CD4-positive, alpha-beta T cell treated with Interleukin-4 for 1 hour (primary cell): ENCODE data around the gene SNRNP200.
"Not testable (repeated sequence)": the region's sequence is repeated elsewhere in the genome, so short reads cannot be mapped to it uniquely, and the experiment has no call there.

Experiments
- DNase-seq, 2 donors: peaks; one replicate each; pipeline ENCODE4 v3.0.0-alpha.2; 2020 to 2022

The SNRNP200 gene

DNA sequence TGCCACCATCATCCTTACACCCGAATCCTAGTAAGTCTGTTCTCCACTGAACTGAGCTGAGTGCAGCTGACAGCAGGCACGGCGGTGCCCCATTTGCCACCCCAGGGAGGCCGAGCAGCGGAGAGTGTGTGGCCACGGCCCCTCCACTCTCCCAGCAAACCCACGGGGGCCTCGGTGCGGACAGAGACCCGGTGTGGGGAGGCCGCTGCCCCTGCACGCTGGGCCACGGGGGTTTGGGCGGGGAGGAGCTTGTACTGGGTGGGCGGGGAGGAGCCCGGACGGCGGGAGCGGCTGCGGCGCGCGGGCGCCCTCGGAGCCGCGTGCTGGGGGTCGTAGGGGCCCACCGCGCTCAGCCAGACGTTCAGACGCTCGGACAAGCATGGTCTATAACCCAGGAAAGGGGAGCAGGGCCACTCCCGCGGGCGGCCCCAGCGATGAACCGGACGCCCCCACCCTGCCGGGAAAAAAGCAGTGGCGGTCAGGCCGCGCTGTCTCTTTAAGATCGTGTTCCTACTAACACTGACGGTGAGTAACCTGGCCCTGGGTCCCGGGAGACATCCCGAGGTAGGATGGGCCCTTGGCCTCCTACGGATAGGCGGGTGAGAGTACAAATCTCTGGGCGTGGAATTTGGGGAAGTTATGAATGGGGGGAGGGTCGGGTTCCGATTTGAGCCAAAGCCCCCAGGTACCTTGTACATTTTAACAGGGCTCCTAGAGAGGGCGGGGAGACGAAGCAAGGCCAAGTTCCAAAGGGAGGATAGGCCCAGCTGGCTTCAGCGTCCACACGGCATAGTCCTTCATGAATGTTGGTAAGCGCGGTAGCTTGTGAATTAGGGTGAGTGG lies 19.9 kb upstream of the SNRNP200 start, which contains the start of gene ITPRIPL1:
TSS of gene ITPRIPL1 (plus strand) at position 277 of the 843 bp plus-strand sequence. CDS start at position 800, 523 bp downstream.
- no peak for DNase-seq

DNA sequence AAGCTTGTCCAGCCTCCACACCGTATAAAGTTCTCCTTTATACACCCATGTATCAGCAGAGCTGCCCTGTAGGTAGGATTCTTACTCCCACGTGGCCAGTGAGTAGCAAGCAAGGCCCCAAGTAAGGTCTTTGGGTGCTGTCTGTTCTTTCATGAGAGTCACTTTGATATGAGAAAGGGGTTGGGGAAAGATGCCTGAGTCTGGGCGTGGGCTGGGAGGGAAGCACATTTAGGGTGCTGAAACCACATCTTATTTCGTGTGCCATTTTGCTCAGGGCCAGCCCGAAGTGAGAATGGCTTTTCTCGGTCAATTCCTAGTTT lies 19.3 kb upstream of the SNRNP200 start:
- no peak for DNase-seq

DNA sequence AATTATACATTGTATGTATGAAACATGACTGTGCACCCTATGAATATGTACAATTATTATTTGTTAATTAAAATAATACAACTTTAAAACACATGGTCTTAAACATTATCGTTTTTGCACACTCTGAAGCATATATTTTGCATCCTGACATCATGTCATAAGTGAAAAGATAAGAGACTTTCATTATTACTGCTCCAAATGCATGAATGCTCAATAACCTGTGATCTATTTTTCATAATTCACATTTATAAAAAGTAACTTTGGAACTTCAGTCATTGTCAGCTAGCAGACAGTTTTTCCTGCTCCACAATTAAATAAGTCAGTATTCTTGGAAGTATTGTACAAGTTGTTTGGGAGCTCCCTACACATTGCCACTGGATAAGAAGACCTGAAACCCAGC lies 18.5 kb upstream of the SNRNP200 start:
- DNase-seq: no peak

DNA sequence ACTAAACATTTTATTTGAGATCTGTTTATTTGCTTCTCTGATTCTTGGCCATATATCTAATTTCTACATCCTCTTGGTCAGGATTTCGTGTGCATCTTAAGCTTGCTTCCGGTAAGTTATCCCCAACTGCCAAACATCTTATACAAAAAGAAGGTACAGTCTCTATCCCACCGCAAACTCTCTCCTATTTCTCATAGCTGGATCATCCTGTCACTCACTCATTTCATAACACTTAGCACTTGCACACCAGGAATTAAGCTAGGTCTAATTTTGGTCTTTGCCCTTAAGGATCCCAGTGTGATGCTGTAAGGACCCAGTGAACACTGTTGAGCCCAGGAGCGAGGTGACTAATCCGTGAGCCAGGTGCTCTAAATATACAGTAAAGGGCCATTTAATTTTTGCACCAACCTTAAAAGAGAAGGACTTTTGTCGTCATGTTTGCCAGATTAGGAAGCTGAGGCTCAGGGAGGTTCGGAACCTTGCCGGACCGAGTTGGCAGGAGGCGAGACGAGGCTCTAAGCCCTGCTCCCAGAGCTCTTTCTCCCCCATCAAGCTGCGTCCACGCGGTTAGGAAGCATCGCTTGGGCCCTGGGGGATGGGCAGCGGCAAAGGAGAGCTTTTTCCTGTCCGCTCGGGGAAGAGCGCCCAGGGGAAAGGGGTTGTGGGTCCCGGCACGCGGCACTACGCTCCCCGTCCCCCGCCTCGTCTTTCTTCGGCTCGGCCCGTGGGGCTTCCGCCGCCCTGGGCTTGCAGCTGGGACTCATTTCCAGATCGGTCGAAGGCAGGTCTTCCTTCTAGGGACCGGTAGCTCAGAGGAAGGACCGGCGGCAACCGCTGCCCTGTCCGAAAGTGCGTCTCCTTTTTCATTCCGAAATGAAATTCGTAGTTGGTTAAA lies 15.6 kb upstream of the SNRNP200 start:
- DNase-seq: no peak

DNA sequence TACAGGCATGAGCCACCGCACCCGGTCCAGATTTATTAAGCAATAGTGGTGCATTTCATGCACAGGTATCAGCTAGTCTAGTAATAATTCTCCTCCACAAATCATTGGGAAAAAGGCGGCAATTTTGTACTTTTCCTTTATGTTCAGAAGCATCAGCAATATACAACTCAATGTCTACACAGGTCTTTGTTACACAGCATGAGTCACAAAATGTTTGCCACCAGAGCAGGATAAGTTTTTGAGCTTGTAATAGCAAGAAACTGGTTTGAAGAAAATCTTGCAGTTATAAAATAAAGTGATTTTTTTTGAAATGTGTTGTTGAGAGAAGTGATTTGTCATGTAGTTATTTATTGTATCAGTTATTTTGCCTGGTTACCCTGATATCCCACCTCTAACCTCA lies 15.0 kb upstream of the SNRNP200 start:
- no peak for DNase-seq

DNA sequence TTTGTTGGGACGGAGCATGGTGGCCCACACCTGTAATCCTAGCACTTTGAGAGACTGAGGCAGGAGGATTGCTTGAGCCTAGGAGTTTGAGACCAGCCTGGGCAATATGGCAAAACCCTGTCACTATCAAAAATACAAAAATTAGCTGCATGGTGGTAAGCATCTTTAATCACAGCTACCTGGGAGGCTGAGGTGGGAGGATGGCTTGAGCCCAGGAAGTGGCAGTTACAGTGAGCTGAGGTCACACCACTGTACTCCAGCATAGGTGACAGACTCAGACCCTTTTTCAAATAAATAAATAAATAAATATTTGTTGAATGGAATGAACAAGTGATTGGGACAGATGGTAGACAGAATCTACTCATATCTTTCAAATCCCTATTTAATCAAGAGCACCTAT lies 14.1 kb upstream of the SNRNP200 start:
- no peak for DNase-seq

DNA sequence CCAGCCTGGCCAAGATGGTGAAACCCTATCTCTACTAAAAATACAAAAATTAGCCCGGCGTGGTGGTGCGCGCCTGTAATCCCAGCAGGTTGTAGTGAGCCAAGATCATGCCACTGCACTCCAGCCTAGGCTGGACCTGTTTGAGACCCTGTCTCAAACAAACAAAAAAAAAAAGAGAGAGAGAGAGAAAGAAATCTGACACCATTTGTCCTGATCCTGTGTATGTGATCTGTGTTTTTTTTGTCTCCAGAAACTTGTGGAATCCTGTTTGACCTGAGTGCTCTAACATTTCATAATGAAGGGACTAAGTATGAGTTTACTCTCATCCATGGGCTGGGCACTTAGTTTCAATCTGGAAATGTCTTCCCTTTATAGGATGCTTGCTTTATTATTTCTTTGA lies 13.4 kb upstream of the SNRNP200 start:
- DNase-seq: no peak

DNA sequence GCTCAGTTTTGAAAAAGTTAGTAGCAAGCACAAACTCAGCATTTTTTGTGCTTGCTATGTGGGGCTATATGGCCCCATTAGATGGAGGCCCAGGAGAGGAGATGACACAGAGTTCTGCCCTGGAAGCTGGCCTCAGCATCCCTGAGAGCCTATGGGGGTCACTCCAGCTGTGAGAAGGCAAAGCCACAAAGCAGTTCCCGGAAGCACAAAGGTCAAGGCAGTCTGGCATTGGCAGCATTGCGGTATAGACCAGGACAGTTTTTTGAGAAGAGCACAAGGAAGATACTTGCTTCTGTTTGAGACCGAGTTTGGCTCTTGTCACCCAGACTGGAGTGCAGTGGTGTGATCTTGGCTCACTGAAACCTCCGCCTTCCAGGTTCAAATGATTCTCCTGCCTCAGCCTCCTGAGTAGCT lies 12.2 kb upstream of the SNRNP200 start:
- DNase-seq: no peak

DNA sequence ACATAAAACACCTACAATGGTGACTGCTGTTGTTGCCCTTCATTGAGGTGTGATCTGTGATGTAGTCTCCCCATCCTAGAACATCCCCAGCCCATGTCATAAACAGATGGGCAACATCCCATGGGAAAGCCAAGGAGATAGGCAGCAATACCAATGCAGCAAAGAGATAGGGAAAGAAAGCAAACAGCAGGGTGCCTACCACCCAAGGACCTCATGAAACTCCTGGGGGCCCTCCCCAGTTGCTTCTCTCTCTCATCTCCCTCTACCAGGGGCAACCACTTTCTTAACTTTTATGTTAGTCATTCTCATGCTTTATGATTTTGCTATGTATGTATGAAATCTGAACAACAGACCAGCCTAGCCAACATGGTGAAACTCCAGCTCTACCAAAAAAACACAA lies 11.7 kb upstream of the SNRNP200 start:
- DNase-seq: no peak

DNA sequence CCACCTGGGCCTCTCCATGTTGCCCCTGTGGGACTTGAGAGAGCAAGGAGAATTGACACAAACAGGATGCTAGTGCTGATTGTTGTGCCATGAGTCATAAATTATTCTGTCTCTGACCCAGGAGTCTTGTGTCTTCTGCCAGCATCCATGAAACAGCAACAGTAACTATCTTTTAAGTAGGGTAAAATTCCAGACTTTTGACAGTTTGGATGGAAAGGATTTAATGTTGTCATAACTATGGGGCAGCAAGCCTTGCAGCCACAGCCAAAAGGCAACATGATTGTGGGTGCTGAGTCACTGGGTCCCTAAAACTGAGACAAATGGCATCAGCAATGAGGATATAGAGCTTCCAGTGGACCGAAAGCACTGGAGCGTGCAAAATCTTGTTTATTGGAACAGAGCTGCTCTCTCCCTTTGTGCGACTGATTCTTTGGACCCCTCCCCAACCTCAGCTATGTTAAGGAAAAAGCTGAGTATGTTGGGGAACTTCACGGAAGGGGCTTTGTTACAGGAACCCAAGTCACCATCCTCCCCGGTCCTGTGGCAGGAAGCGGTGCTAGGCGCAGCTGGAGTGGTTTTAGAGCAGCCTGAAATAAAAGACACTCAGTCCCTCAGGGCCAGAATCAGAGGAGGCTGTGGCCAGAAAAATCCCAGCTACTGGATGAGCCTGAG lies 10.2 kb upstream of the SNRNP200 start:
- no peak for DNase-seq

DNA sequence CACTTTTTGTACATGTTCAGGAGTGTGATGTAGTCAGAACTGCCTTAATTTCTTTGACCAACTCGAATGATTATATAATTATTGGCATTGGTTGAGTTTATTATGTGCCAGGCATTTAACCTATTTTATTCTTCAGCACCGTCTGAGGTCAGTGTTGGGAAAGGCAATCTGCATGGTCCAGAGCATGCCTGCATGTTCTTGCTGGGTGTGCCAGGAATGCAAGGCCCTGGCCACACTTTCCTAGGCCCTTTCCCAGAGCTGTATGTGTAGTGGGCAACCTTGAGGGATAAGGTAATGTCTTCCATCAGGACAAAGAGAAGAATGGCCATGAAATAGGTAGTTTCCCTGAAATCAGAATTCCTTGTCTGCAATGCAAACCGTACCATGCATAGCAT lies 9.7 kb upstream of the SNRNP200 start:
- DNase-seq: no peak

DNA sequence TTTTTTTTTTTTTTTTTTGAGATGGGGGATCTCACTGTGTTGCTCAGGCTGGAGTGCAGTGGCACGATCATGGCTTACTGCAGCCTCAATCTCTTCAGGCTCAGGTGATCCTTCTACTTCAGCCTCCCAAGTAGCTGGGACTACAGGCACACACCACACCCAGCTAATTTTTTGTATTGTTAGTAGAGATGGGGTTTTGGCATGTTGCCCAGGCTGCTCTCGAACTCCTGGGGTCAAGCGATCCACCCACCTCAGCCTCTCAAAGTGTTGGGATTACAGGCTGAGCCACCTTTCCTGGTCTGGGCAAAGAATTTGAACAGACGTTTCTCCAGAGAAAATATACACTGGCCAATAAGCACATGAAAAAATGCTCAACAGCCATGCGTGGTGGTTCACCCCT lies 2.9 kb upstream of the SNRNP200 start:
- no peak for DNase-seq

DNA sequence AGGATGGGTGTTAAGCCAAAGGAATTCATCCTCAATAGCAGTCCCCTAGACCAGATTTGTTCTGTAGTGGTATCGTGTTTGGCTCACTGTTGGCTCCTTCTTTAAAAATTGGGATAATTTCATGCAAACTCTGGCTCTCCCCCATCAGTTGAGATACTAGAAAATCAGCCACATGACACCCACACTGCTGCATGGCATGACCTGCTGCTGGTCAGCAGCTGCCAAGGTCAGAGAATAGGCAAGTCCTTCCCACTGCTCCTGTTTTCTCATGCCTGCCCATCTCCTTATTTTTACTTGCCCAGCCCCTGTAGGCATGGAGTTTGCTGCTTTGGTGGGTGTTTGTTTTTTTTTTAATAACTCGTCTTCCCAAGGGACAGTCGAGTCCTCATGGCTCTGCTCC lies 1.0 kb upstream of the SNRNP200 start:
- DNase-seq: no peak

DNA sequence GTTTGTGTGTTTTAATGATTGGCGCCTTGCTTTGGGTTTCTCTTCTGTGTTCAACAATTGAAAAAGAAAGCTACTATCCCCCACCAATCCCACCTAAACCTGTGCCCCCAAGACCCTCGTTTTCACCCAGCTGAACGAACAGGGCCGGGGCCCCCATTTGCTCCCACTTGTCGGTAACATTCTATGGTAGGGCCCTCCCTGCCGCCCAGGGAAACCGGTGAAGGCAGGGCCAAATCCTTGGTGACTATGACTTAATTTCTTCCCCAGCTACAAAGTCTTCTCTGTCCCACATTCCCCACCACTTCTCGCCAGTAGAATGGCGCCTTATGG lies 598 bp upstream of the SNRNP200 start:
- no peak for DNase-seq

DNA sequence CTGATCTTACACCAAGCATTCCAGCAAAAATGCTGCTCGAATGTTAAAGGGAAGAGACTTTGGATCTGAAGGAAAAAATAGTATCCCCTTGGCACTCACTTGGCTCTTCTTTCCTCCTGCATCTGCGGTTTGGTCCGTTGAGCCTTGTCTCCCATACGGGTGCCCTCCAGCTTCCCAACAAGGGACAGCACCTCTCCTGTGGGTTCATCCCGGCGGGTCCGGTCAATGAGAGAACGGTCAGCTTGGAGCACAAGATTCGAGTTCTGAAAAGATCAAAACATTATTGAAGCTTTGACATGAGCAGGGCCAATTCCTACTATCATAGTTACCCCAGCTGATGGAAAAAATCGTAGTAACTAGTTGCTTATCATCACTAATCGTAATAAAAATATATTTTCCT lies 740 bp downstream of the SNRNP200 start:
- DNase-seq: no peak

DNA sequence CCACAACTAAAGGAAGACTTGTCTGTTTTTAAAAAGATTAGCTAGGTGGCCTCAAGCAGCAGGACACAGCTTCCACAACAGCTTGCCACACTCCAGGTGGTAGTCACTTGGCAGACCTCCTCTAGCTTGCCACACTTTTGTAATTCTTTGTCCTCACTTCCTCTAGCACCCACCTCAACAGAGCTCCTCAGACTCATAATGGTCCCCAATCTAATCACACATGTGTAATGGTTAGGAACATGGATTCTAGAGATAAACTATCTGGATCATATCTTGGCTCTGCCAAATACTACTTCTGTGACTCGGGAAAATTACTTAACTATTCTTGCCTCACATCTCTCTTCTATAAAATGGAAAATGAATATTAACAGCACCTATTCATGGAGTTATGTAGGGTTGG lies 3.5 kb downstream of the SNRNP200 start:
- DNase-seq: no peak

DNA sequence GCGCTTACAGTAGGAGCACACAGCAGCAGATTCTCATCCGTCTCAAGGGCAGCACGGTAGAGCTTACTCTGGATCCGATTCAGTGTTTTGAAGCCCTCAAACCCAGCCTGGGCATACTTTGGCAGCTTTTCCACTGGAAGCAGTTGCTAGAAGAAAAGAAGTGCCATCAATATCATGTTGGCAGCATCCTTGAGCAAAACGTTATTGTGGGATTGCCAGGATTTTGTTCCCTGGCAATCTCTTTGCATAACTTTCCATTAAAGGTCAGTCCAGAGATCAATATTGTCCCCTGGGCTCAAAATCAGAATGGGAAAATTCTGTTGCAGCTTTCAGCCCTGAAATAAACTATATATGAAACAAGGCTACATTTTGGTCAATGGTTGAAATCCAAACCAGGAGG lies 8.4 kb downstream of the SNRNP200 start:
- DNase-seq: no peak

DNA sequence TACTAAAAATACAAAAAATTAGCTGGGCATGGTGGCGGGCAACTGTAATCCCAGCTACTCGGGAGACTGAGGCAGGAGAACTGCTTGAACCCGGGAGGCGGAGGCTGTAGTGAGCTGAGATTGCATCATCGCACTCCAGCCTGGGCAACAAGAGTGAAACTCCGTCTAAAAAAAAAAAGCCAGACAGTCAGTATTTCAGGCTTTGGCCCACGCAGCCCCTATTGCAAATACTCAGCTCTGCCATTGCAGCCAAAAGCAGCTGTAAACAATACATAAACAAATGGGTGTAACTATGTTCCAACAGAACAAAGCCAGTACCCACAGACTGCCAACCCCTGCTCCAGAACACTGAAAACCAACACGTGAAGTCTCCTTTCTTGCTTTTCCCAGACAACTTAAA lies 11.1 kb downstream of the SNRNP200 start:
- not testable (repeated sequence) for DNase-seq

DNA sequence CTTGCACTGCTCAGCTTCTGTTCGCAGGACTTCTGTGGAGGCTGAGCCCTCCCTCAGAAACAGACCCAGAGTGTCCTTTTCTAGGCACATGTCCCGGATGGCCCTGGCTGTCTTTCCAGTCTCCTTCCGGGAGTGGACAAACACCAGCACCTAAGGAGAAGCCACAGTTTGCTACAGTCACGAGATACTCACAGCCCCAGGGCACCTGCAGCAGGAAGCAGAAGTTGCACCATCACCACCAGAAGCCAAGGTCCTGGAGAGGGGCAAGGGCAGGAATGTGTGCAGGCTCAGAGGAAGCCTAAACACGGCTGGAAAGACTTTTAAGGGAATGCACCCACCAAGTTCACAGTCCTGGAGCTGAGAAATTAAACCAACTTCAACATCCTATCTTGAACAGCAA lies 13.6 kb downstream of the SNRNP200 start:
- no peak for DNase-seq

DNA sequence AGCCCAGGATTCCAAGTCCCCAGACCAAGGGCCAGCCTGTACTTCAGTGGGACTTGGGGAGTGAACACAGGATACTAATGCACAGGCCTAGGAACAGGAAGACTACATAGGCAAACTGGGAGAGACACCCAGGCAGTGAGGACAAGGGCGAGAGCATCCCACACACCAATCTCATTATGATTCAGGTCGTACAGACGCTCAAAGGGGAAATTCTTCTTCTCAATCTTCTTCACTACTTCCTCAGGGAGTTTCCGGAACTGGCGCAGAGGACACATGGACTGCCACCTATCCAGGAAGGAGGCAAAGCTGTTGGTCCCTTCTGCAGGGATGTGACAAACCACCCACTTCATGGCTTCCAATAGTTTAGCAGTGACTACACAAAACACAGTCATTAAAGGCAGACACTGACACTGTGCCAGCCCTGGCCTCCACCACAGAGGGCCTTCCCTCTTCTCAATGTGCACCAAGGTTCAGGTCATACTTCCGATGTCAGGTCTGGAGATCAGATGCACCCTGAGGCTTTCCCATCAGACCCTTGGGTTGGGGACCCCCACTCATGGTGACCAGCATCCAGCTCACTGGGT lies 18.0 kb downstream of the SNRNP200 start:
- no peak for DNase-seq

DNA sequence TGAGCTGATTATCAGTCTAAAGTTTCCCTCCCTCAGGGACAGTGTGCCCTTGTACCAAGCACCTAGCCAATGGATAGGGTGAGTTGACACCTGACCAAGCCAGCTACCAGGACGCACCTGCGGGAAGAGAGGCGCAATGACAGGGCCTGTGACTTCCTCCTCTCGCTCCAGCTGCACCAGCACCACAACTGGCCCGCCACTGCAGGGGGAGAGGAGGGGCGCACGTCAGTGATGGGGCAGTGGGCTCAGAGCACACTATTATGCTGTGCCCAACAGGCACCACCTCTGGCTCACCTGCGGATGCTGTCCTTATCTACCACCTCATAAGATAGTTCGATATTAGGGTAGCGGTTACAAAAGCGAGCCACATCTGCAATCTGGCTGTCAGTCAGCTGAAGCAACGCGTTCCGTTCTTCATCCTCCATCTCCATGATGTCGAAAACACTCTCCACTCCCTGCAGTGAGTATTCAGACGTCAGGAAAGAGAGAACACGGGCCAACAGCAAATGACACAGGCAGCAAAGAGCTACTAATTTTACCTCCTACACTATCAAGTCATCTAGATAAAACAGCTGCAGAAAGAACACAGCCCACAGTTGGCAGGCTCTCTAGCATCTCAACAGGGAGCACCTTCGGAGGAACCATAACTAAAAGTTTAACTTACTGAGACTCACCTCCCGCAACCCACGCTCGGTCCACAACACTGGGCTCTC lies 28.4 kb downstream of the SNRNP200 start:
- DNase-seq: no peak

DNA sequence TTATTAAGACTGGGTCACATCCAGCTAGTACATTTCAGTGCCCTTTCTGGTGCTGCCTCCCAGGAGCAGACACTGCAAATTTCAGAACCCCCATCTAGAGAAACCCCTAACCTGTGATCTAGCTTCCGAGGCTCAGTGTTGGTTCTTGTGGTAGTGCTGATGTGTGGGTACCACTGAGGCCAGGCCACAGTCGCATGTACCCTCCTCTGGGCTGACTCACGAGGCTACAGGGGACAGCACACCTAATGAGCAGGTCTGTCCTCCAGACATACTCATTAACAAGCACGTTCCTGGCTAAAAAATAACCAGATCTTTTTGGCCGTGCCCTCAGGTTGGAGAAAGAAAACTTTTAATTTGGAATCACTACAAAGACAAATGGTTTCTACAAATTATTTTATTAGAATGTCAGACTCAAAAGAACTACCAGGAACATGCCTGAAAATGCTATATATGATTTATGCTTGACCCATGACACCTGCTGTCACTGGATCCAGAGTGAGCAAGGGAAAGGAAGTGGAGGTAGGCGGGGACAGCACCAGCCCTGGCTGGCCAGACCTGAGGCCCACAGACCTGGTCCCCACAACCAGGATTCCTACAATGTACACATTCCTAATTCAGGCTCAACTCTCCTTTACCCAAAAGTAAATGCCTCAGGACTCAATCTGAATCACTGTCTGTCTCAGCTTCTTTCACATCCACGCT lies 30.8 kb downstream of the SNRNP200 start:
- no peak for DNase-seq
